ENCODE results near the gene POLD4. TPM values are rescaled to one million over a fixed set of nuclear protein-coding genes. Genes with fewer than 3 reads are reported as not detected.

The POLD4 gene
- total and polyA plus RNA-seq, 2 of the 13 experiments (the other 11 are each of a cell fraction or from before 2014, with no cell fraction given): 10.5 to 27.4 TPM

GRCh38 chr11:67373648-67374570 lies 20.6 kb upstream of the POLD4 start (continued):
- TF ChIP-seq ZNF513 (CRISPR knock-in tag; conservative IDR thresholded peaks at IDR 0.05) (no peak), HDAC2 (CRISPR knock-in tag; IDR thresholded peaks at IDR 0.05) (no peak), THAP8 (CRISPR knock-in tag; IDR thresholded peaks at IDR 0.05; ENCODE audit: borderline replicate concordance) (no peak), NR2F2 (IDR thresholded peaks at IDR 0.05; ENCODE audit: borderline replicate concordance, low read depth) (no peak; the same call in 1 of the 2 replicates), FOXA3 (CRISPR knock-in tag; IDR thresholded peaks at IDR 0.05) (no peak), YEATS2 (CRISPR knock-in tag; IDR thresholded peaks at IDR 0.05; ENCODE audit: borderline replicate concordance) (no peak), CBFB (CRISPR knock-in tag; IDR thresholded peaks at IDR 0.05) (no peak), HIVEP1 (CRISPR knock-in tag; IDR thresholded peaks at IDR 0.05) (peak; percentile 44; the same call in 1 of the 2 replicates), HNF1A (IDR thresholded peaks at IDR 0.05; ENCODE audit: low read depth) (peak; percentile 56; the same call in 1 of the 2 replicates), HNF1A (CRISPR knock-in tag; IDR thresholded peaks at IDR 0.05; ENCODE audit: borderline replicate concordance) (peak; percentile 10; the same call in 1 of the 2 replicates), ZNF720 (CRISPR knock-in tag; IDR thresholded peaks at IDR 0.05) (no peak), ZNF563 (CRISPR knock-in tag; IDR thresholded peaks at IDR 0.05) (no peak), DPF2 (CRISPR knock-in tag; IDR thresholded peaks at IDR 0.05; ENCODE audit: borderline replicate concordance, low read depth) (no peak), MTA1 (CRISPR knock-in tag; IDR thresholded peaks at IDR 0.05; ENCODE audit: borderline replicate concordance) (no peak), YEATS4 (CRISPR knock-in tag; IDR thresholded peaks at IDR 0.05; ENCODE audit: borderline replicate concordance) (no peak), SP5 (CRISPR knock-in tag; IDR thresholded peaks at IDR 0.05; ENCODE audit: borderline replicate concordance, low read depth) (no peak), ZNF652 (CRISPR knock-in tag; IDR thresholded peaks at IDR 0.05; ENCODE audit: borderline replicate concordance, low read depth) (peak; percentile 74; the same call in 1 of the 2 replicates), TFE3 (CRISPR knock-in tag; IDR thresholded peaks at IDR 0.05) (no peak), ERF (CRISPR knock-in tag; IDR thresholded peaks at IDR 0.05) (peak; percentile 25; the same call in 1 of the 2 replicates), CERS6 (CRISPR knock-in tag; IDR thresholded peaks at IDR 0.05) (no peak), NCOA5 (CRISPR knock-in tag; IDR thresholded peaks at IDR 0.05) (no peak)
